Measurements from ENCODE around the gene MYOF.

Gene MYOF

GRCh38 chr10:93482145-93482834, at the start of gene MYOF:
Gene MYOF (minus strand): TSS chr10:93482334. CDS start chr10:93482194, 140 bp downstream.
- peak; percentile 78 for FAIRE-seq
- peak; percentile 79 for DNase-seq (ENCODE audit: low spot score)

GRCh38 chr10:93518531-93518930, 36.4 kb upstream of the MYOF start:
- DNase-seq (ENCODE audit: low spot score) (no peak), FAIRE-seq (no peak)

- FAIRE-seq (no peak), DNase-seq (ENCODE audit: low spot score) (no peak)
Observed at GRCh38 chr10:93516006-93516380, 33.9 kb upstream of the MYOF start.

GRCh38 chr10:93515071-93516005, 33.2 kb upstream of the MYOF start:
- FAIRE-seq (no peak), DNase-seq (ENCODE audit: low spot score) (no peak)

- FAIRE-seq (no peak), DNase-seq (ENCODE audit: low spot score) (no peak)
Observed at GRCh38 chr10:93514521-93514920, 32.4 kb upstream of the MYOF start.

- FAIRE-seq: no peak
- DNase-seq (ENCODE audit: low spot score): no peak
Observed at GRCh38 chr10:93513091-93513490, 31.0 kb upstream of the MYOF start.

- FAIRE-seq: no peak
- no peak for DNase-seq (ENCODE audit: low spot score)
Observed at GRCh38 chr10:93512565-93512964, 30.4 kb upstream of the MYOF start.

- DNase-seq (ENCODE audit: low spot score) (no peak), FAIRE-seq (no peak)
Observed at GRCh38 chr10:93509816-93510215, 27.7 kb upstream of the MYOF start.

GRCh38 chr10:93505075-93505474, 22.9 kb upstream of the MYOF start:
- FAIRE-seq: no peak
- DNase-seq (ENCODE audit: low spot score): no peak

- no peak for DNase-seq (ENCODE audit: low spot score)
- FAIRE-seq: no peak
Observed at GRCh38 chr10:93503075-93503474, 20.9 kb upstream of the MYOF start.

GRCh38 chr10:93501650-93502049, 19.5 kb upstream of the MYOF start:
- FAIRE-seq (no peak), DNase-seq (ENCODE audit: low spot score) (no peak)

GRCh38 chr10:93498166-93498565, 16.0 kb upstream of the MYOF start:
- DNase-seq (ENCODE audit: low spot score) (no peak), FAIRE-seq (no peak)

GRCh38 chr10:93496322-93497041, 14.3 kb upstream of the MYOF start, which contains the start of gene CEP55:
Gene CEP55 (plus strand): TSS chr10:93496612. CDS start chr10:93500052, 3,440 bp downstream.
- peak; percentile 88 for DNase-seq (ENCODE audit: low spot score)

GRCh38 chr10:93495654-93496321, 13.7 kb upstream of the MYOF start:
- FAIRE-seq: peak; percentile 20
- DNase-seq (ENCODE audit: low spot score): no peak

More at GRCh38 chr10:93496322-93497041, 14.3 kb upstream of the MYOF start, which contains the start of gene CEP55:
- FAIRE-seq: peak; percentile 48

- DNase-seq (ENCODE audit: low spot score): no peak
- no peak for FAIRE-seq
Observed at GRCh38 chr10:93494494-93494893, 12.4 kb upstream of the MYOF start.

GRCh38 chr10:93493162-93493561, 11.0 kb upstream of the MYOF start:
- DNase-seq (ENCODE audit: low spot score) (peak; percentile 16), FAIRE-seq (peak; percentile 53)

GRCh38 chr10:93491602-93492121, 9.5 kb upstream of the MYOF start:
- FAIRE-seq: no peak
- DNase-seq (ENCODE audit: low spot score): no peak

GRCh38 chr10:93488956-93489528, 6.9 kb upstream of the MYOF start:
- FAIRE-seq (no peak), DNase-seq (ENCODE audit: low spot score) (no peak)

- no peak for DNase-seq (ENCODE audit: low spot score)
- no peak for FAIRE-seq
Observed at GRCh38 chr10:93485690-93486089, 3.6 kb upstream of the MYOF start.

- FAIRE-seq (no peak), DNase-seq (ENCODE audit: low spot score) (peak; percentile 10)
Observed at GRCh38 chr10:93481637-93482144, 443 bp downstream of the MYOF start.
